Right renal pelvis (tissue), 4 donors: ENCODE results near the gene GSE1. TPM values are rescaled to one million over a fixed set of nuclear protein-coding genes. Genes with fewer than 3 reads are reported as not detected.

ENCODE experiments used
- DNase-seq, 4 donors: peaks; one replicate each; pipeline ENCODE4 v3.0.0-alpha.2; 2013; ENCODE audit warnings: low read depth in 4 of 4, low spot score in 3 of 4, missing footprints in 1 of 4
- polyA plus RNA-seq, 4 donors: library from polyadenylated mRNA; unstranded; fragments of 120-200 nt; gene quantifications; one replicate each; pipeline ENCODE4 v1.2.1, GENCODE V29; 2013; ENCODE audit not compliant: insufficient read length in 4 of 4

GSE1 gene
- polyA plus RNA-seq = 10 to 100 TPM; 59.5 to 68.7 (median 65.7) TPM

GRCh38 chr16:85612801-85613603 is at the start of gene GSE1:
TSS of gene GSE1 (plus strand) at chr16:85613322. CDS start at chr16:85613392, 70 bp downstream.
- no peak for DNase-seq

DNA sequence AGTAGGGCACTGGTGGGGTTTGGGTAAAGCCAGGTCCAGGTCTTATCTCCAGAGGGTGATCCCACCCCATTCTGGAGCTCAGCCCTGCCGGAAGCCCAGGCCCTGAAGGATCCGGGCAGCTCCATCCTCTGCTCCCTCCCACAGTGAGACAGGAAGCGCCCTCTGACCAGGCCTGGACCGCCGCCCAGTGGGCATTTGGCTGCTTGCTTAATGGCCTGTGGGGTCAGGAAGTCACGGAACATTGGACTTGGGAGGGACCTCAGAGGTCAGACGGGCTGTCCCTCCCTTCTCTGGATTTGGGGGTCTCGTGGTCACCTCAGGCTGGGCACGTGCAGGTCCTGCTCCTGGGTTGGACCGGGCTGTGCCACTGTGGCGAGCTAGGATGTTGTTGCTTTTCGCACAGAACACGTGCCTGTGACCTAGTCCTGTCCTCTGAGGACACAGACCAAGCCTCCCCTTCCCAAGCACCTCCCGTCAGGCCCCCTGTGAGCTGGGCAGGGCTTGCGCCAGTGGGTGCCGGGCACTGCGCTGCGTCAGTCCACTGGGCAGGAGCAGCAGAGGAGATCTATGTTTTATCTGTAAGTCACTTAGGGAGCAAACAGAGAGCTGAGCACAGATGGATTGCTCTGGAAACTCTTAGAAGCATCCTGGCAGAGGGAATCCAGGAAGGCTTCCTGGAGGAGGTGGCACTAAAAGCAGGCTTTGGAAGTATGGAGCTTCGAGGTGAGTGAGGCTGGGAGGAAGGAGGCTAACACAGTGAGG is 49.4 kb upstream of the GSE1 start:
- peak in 1 of 4 donors; percentile 45 for DNase-seq

GRCh38 chr16:85564277-85565051 is 48.7 kb upstream of the GSE1 start:
- DNase-seq = no peak

- DNase-seq = no peak
Measured at GRCh38 chr16:85565340-85565739, 47.8 kb upstream of the GSE1 start.

- no peak for DNase-seq
Measured at GRCh38 chr16:85565801-85566526, 47.2 kb upstream of the GSE1 start.

- peak in 1 of 4 donors; percentile 37 for DNase-seq
Measured at GRCh38 chr16:85566561-85567100, 46.5 kb upstream of the GSE1 start.

- DNase-seq = no peak
Measured at GRCh38 chr16:85567101-85567866, 45.8 kb upstream of the GSE1 start.

GRCh38 chr16:85567935-85568334 is 45.2 kb upstream of the GSE1 start:
- DNase-seq = no peak

GRCh38 chr16:85568519-85568918 is 44.6 kb upstream of the GSE1 start:
- peak in 1 of 4 donors; percentile 31 for DNase-seq

DNA sequence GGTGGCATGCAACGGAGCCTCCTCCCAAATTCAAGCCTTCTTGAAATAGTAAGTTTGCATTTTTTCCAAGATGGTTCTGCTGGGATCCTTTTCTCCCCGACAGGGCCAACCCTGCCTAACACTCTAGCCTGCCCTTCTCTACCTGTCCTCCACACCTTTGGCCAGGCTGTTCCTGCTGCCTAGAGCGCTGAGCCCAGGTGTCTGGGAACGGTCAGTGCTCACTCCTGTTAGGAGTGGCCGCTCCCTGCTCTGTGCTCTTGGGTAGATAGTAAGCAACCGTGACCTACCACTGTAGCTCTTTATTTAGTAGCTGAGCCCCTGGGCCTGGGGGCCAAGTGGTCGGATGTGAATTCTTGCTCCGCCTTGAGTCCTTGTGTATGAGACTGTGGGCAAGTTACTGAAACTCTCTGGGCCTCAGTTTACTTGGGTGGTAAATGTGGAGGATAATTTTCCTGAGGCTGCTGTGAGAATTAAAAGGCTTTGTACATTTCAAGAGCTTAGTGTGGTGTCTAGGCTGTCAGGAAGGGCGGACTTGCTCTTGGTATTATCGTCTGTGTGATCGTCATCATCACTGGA is 44.0 kb upstream of the GSE1 start:
- no peak for DNase-seq

DNA sequence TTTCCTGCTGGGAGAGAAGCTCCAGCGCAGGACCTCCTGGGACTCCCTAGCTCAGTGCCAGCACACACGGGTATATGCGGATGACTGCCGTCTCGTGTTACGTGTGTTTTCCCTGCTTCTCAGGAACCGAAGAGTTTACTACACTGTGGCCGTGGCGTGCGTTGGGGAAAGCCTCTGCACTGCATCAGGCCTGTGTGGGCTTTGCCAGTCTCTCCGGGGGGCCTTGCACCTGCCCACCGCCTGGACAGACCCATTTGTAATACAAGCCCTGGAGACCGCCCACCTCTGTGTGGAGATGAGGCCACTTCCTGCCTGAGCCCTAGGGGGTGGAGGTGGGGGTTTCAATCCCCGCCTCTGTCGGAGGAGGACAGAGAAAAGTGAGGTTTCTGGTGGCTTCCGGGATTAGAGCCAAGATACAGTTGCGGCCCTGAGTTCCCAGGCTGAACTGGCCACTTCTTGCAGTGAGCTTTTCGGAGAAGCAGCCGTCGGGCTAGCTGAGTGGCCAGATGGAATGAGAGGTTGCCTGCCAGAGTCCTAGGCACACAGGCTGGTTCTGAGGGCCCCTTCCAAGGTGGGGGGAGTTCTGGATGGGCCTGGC is 43.4 kb upstream of the GSE1 start:
- no peak for DNase-seq

DNA sequence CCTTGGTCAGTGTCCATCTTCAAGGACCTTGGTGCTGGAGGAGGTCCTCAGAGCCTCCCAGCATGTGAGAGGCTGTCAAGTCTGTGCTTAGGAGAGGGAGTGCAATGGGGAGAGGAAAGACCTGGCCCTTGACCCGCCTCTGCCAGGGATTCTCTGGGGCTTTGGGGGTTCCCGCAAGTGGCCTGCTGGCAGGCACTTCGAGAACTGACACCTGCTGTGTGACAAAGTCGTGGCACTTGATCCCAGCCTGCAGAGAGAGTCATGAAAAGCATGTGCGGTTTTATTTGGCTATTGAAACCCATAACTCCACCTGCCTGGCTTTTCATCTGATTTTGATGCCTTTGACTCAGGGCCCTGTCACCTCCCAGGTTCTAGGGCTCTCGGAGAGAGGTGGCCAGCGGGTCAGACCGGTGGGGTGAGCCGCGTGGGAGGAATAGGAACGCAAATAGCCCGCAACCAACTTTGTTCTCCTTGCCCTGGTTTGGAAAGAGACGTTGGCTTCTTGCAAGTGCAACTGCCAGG is 42.8 kb upstream of the GSE1 start:
- no peak for DNase-seq

- no peak for DNase-seq
Measured at GRCh38 chr16:85570735-85571562, 42.2 kb upstream of the GSE1 start.

- DNase-seq = no peak
Measured at GRCh38 chr16:85571563-85571812, 41.6 kb upstream of the GSE1 start.

GRCh38 chr16:85571813-85572619 is 41.1 kb upstream of the GSE1 start:
- DNase-seq = no peak

DNA sequence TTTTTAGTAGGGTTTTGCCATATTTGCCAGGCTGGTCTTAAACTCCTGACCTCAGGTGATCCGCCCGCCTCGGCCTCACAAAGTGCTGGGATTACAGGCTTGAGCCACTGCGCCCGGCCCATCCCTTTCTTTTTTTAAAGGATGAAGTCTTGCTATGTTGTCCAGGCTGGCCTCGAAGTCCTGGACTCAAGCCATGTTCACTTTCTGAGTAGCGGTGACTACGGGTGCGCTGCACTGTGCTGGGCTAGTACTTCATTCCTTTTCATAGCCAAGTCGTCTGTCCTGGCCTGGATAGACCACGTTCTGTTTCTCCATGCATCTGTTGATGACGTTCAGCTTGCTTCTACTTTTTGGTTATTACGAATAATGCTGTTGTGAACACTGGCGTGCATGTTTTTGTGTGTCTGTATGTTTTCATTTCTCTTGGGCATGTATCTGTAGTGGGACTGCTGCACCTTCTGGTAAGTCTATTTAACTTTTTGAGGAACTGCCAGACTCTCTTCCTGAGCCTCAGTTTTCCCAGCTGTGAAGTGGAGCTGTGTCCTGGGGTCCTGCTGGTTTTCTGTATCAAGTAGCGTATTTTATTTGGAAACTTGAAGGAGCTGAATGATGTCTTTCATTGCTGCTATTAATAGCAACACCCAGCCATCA is 40.0 kb upstream of the GSE1 start:
- DNase-seq = no peak
